ENCODE results near the gene SAMSN1. TPM values are rescaled to one million over a fixed set of nuclear protein-coding genes. Genes with fewer than 3 reads are reported as not detected.

Gene SAMSN1
- polyA plus RNA-seq, 1 donor (not counting 4 experiments of a cell fraction or from before 2014, with no cell fraction given): not detected

DNA sequence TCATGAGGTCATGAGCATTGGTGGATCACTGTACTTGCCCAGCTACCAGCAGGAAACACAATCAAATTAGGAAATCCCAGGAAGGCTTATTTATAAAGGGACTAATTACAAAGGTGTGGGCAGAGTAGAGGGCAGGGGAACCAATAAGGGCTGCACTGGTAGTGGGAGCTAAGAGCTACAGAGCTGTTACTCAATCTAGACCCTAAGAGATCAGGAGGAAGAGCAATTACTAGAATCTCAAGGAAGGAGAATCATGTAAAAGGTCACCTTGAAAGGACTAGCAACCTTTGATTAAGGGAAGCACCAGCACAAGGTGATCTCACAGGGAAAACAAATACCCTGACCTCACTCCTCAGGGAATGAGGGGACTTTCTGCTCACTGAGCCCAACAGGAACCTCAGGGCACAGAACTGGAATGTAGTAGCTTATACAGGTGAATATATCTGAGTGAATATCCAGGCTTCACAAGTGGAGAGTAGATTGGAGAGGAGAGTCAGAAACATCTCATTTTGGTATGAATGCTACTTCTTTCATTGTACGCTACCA is 66.8 kb downstream of the SAMSN1 start:
- Histone ChIP-seq H3K4me2 (ENCODE audit: control insufficient read depth, extremely low read depth, insufficient read depth, low read depth, low read length) (no peak overlapping the region), H3K9ac (ENCODE audit: control insufficient read depth, extremely low read depth, insufficient read depth, low read length) (no peak overlapping the region), H2AFZ (ENCODE audit: control insufficient read depth, low read length) (no peak overlapping the region), H3K79me2 (ENCODE audit: control insufficient read depth, insufficient read depth, low read length) (no peaks in the 10 kb centered on the region), H4K20me1 (ENCODE audit: control insufficient read depth, extremely low read depth, insufficient read depth, low read length) (no peaks in the 10 kb centered on the region), H3K27ac (ENCODE audit: control insufficient read depth, insufficient read depth, low read length) (no peak overlapping the region), H3K4me3 (ENCODE audit: control insufficient read depth in 2 of 3, extremely low read depth in 1 of 3, insufficient read depth in 2 of 3, low read depth in 1 of 3, low read length in 3 of 3) (no peak overlapping the region), H3K27me3 (ENCODE audit: control insufficient read depth, extremely low read depth, insufficient read depth, low read length) (no peaks in the 10 kb centered on the region), H3K4me1 (ENCODE audit: control insufficient read depth, extremely low read depth, insufficient read depth, low read length) (no peaks in the 10 kb centered on the region), H3K36me3 (ENCODE audit: control insufficient read depth in 2 of 2, extremely low read depth in 1 of 2, insufficient read depth in 2 of 2, low read length in 2 of 2) (no peaks in the 10 kb centered on the region), H3K9me3 (ENCODE audit: control insufficient read depth, low read depth, low read length) (no peaks in the 10 kb centered on the region), H3K9me1 (ENCODE audit: control insufficient read depth, extremely low read depth, insufficient read depth, low read length) (no peaks in the 10 kb centered on the region)
- no peak for TF ChIP-seq EZH2 (IDR thresholded peaks at IDR 0.05; ENCODE audit: low read length)
- TF ChIP-seq, protein P1, sequence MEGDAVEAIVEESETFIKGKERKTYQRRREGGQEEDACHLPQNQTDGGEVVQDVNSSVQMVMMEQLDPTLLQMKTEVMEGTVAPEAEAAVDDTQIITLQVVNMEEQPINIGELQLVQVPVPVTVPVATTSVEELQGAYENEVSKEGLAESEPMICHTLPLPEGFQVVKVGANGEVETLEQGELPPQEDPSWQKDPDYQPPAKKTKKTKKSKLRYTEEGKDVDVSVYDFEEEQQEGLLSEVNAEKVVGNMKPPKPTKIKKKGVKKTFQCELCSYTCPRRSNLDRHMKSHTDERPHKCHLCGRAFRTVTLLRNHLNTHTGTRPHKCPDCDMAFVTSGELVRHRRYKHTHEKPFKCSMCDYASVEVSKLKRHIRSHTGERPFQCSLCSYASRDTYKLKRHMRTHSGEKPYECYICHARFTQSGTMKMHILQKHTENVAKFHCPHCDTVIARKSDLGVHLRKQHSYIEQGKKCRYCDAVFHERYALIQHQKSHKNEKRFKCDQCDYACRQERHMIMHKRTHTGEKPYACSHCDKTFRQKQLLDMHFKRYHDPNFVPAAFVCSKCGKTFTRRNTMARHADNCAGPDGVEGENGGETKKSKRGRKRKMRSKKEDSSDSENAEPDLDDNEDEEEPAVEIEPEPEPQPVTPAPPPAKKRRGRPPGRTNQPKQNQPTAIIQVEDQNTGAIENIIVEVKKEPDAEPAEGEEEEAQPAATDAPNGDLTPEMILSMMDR (optimal IDR thresholded peaks at IDR 0.05 in 1 of 3, IDR thresholded peaks at IDR 0.05 in 1 of 3, conservative IDR thresholded peaks at IDR 0.05 in 1 of 3; ENCODE audit: extremely low read depth in 1 of 3, insufficient read depth in 2 of 3, low read length in 3 of 3): no peak
- DNase-seq (ENCODE audit: low read depth, low spot score) (no peak), FAIRE-seq (no peak)
- dilution Hi-C loops (cut with MboI; ENCODE audit: extremely low pct_ligation_motif_present, low sequenced_read_pairs): no loop called here

DNA sequence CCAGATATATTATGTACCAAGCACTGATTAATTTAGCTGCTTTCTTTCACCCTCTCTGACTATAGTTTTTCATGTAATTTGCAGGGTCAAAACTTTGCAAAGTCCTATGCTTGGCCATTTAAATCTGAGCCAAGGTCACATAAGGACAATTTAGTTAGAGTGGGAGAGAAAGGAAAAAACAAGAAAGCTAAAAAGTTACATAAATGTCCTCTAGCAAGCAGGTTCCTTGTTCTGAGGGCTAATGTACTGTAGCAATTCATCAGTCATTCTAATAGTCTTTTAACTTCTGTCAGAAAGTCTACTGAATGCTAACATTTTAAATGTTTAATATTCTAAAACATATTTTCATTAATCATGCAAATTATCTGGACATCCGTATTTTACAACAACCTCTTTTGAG is 68.3 kb downstream of the SAMSN1 start:
- Histone ChIP-seq H3K4me3 (ENCODE audit: control insufficient read depth in 2 of 3, extremely low read depth in 1 of 3, insufficient read depth in 2 of 3, low read depth in 1 of 3, low read length in 3 of 3) (no peak overlapping the region), H2AFZ (ENCODE audit: control insufficient read depth, low read length) (no peak overlapping the region), H3K9ac (ENCODE audit: control insufficient read depth, extremely low read depth, insufficient read depth, low read length) (no peak overlapping the region), H3K27me3 (ENCODE audit: control insufficient read depth, extremely low read depth, insufficient read depth, low read length) (no peaks in the 10 kb centered on the region), H3K36me3 (ENCODE audit: control insufficient read depth in 2 of 2, extremely low read depth in 1 of 2, insufficient read depth in 2 of 2, low read length in 2 of 2) (no peaks in the 10 kb centered on the region), H3K4me2 (ENCODE audit: control insufficient read depth, extremely low read depth, insufficient read depth, low read depth, low read length) (no peak overlapping the region), H4K20me1 (ENCODE audit: control insufficient read depth, extremely low read depth, insufficient read depth, low read length) (no peaks in the 10 kb centered on the region), H3K4me1 (ENCODE audit: control insufficient read depth, extremely low read depth, insufficient read depth, low read length) (no peaks in the 10 kb centered on the region), H3K79me2 (ENCODE audit: control insufficient read depth, insufficient read depth, low read length) (no peaks in the 10 kb centered on the region), H3K9me3 (ENCODE audit: control insufficient read depth, low read depth, low read length) (no peaks in the 10 kb centered on the region), H3K9me1 (ENCODE audit: control insufficient read depth, extremely low read depth, insufficient read depth, low read length) (no peaks in the 10 kb centered on the region), H3K27ac (ENCODE audit: control insufficient read depth, insufficient read depth, low read length) (no peak overlapping the region)
- DNase-seq (ENCODE audit: low read depth, low spot score) (no peak), FAIRE-seq (no peak)
- TF ChIP-seq, protein P1 (optimal IDR thresholded peaks at IDR 0.05 in 1 of 3, IDR thresholded peaks at IDR 0.05 in 1 of 3, conservative IDR thresholded peaks at IDR 0.05 in 1 of 3; ENCODE audit: extremely low read depth in 1 of 3, insufficient read depth in 2 of 3, low read length in 3 of 3): no peak
- dilution Hi-C loops (cut with MboI; ENCODE audit: extremely low pct_ligation_motif_present, low sequenced_read_pairs): no loop called here

Measured in keratinocyte (primary cell).